GM18870 (cell line): ENCODE data around the gene CACNA2D3.

Experiments used
- ATAC-seq: cut with Tn5 transposase; IDR thresholded peaks from one replicate; pipeline ENCODE4 v1.9.1; 2021; ENCODE audit warnings: moderate library complexity; ENCODE audit not compliant: unreplicated experiment

The CACNA2D3 gene

DNA sequence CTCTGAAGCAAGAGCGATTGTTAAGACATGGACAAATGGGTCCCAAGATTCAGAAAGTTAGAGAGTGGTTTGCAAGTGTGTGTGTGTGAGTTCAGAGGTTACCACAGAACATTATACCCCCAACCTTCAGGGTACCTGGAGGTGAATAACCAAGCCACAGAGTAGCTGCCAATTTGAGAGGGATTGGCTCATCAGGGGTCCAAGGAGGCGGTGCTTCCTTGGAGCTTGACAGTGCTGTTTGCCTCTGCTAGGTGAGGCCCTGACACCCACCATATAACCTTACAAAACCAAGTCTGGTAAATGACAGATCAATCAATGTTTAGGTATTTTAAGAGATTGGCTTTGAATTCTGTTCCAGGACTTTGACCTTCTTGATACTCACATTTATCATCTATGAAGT, 769.8 kb downstream of the CACNA2D3 start:
- ATAC-seq, result no peak

- no peak for ATAC-seq
Observed at GRCh38 chr3:54895613-54896012, 773.3 kb downstream of the CACNA2D3 start.

DNA sequence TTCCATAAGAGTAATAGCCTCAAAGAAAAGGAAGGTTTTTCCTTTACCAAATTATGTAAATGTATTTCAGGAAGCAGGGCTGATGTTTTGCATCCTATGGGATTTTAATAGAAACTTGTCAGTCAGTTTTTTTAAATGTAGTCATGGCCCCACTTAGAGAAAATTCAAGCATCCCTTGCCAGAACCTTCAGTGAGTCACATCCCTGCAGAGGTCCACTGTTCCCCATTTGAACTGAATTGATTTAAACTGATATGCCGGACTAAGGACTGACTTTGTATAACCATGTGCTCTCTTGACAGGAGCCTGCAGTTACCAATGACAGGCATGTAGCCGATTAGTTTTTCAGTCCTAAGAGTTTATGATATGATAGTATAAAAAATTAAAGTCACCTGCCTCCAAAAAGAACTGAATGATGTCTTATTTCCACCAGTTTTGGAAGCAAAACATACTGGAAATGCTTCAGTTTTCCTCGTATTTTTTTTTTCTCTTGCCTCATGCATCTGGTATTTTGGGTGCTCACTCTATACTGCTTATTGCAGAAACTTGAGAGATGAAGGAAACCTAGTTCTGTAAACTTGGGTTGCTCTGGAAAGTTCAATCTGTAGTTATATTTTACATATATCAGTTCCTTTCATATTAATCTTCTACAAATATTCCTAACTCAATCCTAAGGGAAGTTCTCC, 774.8 kb downstream of the CACNA2D3 start:
- no peak for ATAC-seq

DNA sequence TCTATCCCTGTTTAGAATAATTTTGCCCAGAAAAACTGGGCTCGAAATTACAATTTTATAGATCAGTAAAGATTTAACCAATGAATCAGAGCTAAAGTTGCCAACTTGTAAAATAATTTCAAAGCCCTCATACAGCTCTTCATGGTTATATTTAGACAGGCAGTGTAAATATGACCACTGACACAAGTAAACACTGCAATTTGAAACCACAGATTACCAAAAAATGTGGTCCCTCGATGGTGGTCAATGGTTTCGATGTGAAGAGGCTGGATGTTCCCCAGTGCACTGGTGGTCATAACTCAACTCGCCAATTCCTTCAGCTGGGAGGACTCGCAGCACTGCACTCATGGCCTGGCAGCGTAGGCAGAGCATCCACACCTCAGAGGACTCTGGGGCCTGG, 776.9 kb downstream of the CACNA2D3 start:
- no peak for ATAC-seq

DNA sequence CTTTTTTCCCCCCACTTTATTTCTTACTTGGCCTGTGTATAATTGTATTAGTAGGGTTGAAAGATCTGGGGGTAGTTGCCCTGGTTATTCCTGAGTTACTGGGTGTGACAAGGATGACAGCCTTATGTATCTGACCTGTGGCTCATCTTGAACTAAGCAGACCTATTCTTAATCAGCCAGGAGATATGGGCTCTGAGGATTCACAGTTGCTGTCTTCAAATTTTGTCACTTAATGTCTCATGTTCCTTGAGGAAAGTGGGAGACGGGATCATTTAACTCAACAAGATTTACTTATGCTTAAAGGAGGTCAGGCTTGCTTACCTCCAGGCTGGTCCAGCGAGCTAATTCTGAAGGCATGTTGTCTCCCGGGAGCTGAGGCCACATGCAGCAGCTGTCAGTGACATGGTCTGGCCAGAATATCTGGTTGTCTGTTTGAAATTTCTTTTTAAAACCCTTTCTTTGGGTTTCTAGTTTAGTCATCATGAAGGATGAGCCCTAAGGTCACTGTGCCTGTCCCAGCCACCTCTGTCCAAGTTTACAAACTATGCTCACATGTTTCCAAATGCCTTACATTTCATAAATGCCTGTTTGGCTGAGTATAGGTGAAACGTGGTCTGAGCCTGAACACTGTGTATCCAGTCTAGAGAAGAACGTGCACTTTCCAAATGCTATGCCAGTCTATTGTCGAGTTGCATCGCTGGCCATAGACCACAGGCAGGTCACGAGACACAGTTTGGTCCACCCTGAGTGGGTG, 778.7 kb downstream of the CACNA2D3 start:
- ATAC-seq, result no peak

- no peak for ATAC-seq
Observed at GRCh38 chr3:54901906-54902685, 779.7 kb downstream of the CACNA2D3 start.

GRCh38 chr3:54905261-54905888, 783.0 kb downstream of the CACNA2D3 start:
- ATAC-seq, result no peak

DNA sequence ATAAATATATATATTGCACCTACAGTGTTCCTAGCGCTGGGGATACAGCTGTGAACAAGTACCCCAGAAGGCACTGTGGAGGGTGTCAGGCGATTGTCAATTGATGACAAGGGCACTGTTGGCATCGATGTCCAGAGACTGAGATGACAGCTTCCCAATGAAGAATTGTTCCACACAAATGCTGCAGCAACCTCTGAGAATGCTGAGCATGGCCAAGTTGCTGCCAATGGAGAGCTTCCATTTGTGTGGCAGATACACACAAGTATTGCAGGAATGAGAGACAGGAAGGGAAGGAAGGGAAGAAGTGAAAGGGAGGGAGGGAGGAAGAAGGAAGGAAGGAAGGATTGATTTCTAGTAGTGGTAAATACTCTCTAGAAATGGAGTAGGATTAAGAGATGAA, 783.6 kb downstream of the CACNA2D3 start:
- no peak for ATAC-seq

- ATAC-seq, result no peak
Observed at GRCh38 chr3:54906763-54907162, 784.4 kb downstream of the CACNA2D3 start.

DNA sequence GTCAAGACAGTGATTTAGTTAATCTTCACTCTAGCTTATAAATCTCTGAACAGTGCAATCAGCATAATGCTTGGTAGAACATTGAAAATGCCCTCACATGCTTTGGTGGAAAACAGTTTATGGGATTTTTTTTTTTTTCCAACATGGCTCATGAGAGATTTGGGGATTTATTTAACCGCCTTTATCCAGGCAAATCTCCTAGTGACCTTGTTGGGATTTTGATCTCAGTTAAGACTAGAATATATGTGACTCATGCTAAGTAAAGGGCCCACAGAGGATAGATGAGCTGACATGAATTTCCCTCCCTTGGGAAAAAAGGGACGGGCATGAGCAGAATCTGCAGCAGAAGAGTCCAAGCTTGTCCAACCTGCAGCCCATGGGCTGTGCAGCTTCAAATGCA, 786.8 kb downstream of the CACNA2D3 start:
- ATAC-seq, result no peak

DNA sequence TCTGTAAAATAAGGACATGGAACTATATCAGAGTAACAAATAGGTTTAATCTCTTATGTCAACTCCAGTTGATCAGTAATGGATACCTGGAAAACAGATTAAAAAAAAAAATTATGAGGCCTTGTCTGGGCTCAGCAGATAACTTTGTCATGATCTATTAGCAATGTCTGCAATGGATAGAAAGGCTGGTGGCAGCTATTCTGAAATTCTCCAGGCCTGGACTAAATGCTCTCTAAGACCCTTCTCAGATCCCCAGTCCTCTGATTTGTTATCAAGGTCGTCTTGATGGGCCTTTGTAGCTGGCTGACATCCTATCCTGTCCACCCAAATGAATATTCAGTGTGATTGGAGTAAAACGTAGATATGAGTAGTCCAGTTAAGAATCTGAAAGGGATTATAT, 791.8 kb downstream of the CACNA2D3 start:
- no peak for ATAC-seq

DNA sequence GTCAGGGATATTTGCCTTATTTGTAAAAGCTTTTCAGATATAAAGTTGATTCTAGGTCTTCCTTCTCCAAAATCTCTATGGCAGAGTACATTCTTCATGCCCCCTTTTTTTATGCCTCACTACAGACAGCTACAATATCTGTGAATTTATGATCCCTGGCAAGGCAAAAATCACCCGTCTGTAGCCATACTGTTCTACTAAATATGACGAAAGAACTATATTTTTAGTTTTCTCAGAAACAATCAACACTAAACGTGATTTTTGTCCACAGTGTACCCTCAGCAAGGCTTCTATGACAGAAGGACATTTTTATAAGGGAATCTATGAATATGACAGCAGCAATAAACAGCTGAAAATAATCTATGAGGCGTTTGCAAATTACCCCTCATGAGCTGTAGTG, 792.8 kb downstream of the CACNA2D3 start:
- no peak for ATAC-seq

- no peak for ATAC-seq
Observed at GRCh38 chr3:54915976-54916375, 793.6 kb downstream of the CACNA2D3 start.

DNA sequence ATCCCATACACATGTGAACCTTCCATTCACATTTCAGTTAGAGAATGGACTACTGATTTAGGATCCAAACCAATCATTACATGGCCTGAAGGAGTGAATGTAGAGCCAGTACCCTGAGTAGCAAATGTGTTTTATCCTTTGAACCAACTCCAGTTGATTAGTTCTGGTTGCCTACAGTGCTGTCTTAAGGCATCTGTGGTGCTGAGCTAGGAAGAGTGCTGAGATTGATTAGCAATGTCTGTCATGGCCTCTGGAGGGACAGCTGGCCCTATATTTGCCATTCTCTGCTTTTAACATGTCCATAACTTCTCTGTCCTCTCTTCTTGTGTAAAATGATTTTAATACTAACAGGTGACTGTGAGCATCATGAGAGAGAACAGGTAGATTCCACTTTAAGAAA, 794.4 kb downstream of the CACNA2D3 start:
- ATAC-seq, result no peak

- no peak for ATAC-seq
Observed at GRCh38 chr3:54917174-54917573, 794.8 kb downstream of the CACNA2D3 start.

DNA sequence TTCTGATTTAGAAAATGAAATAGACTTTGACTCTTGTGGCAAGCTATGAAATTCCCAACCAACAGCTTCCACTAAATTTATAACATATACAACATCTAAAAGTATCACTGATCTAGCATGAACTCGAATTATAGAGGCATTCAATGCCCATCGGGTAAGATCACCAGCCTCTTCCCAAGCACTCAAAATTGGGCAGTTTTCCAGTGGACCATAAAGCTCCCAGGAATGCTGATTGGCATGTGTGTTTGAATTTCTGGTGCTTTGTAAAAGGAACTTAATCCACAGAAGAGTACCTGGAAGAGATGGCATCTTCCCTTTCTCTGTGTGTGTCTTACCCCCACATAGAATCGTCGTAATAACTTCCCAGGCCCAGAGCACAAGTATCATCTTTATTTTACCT, 795.5 kb downstream of the CACNA2D3 start:
- ATAC-seq, result no peak

- no peak for ATAC-seq
Observed at GRCh38 chr3:54918516-54918915, 796.2 kb downstream of the CACNA2D3 start.

GRCh38 chr3:54928046-54928770, 805.9 kb downstream of the CACNA2D3 start, which contains the start of gene LRTM1:
Gene LRTM1, minus strand, starts transcription at chr3:54928059. Its CDS starts 148 bp downstream, at chr3:54927911.
- no peak for ATAC-seq

GRCh38 chr3:54931182-54931581, 808.8 kb downstream of the CACNA2D3 start:
- ATAC-seq, result no peak

DNA sequence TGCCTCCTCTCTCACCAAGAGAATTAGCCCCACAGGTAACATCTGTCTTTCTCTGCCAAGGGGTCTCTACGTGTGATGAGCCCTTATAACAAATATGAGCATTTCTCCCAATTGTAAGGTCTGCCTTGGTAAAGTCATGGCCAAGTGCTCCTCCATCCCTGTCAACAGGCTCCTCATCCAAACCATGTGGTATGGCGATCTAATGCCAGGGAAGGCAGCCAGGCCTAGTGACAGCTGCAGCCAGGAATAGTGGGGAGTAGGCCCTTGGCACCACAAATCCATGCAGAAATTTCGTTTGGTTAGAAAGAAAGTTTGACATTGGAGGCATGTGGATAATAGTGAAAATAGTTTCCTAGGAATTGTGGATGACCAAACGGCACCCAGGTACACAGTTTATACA, 810.3 kb downstream of the CACNA2D3 start:
- no peak for ATAC-seq

DNA sequence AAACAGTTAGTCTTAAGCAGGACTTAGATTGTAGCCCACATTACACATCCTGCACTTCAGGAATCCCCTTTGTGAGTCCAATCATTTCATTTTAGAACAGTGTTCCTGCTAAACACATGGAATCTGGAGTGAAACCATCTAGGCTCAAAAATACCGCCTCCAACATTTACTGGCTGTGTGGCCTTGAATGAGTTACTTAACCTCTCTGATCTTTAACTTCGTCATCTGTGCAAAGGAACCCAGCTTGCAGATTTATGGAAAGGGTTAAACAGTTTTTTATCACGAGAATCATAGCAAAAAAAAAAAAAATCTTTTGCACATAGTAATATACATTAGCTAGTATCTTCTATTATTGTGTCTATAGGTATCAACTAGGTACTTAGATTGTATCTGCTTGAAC, 813.5 kb downstream of the CACNA2D3 start:
- no peak for ATAC-seq
